Fibroblast of villous mesenchyme (primary cell): ENCODE results near the gene TSPAN5. TPM values are rescaled to one million over a fixed set of nuclear protein-coding genes. Genes with fewer than 3 reads are reported as not detected.

Experiments
- DNase-seq: peaks from one replicate; pipeline ENCODE4 v3.0.0-alpha.2; 2010; ENCODE audit warnings: low read depth
- H3K4me3 ChIP-seq: 2 replicates; pipeline ENCODE4 v1.5.1; 2011; ENCODE audit warnings: low read depth, mild to moderate bottlenecking, low read length
- CTCF ChIP-seq: IDR thresholded peaks from 2 replicates; pipeline ENCODE4 v1.5.1; 2012; ENCODE audit warnings: low read depth, mild to moderate bottlenecking, low read length; ENCODE audit not compliant: insufficient read depth
- total RNA-seq: library from RNA; depleted of rRNA; stranded (reverse); fragments of >200 nt; gene quantifications from 2 replicates; pipeline ENCODE4 v1.2.3, GENCODE V29; 2012

The TSPAN5 gene
- total RNA-seq, 1 donor: 50.5 TPM

GRCh38 chr4:98560321-98560720 lies 98.1 kb downstream of the TSPAN5 start:
- no peak overlapping the region for H3K4me3 ChIP-seq
- no peak for TF ChIP-seq CTCF
- no peak for DNase-seq

GRCh38 chr4:98558471-98559169 lies 99.8 kb downstream of the TSPAN5 start:
- H3K4me3 ChIP-seq: no peak overlapping the region
- no peak for DNase-seq
- TF ChIP-seq CTCF: no peak

GRCh38 chr4:98557194-98557892 lies 101.1 kb downstream of the TSPAN5 start:
- DNase-seq: peak; percentile 60
- TF ChIP-seq CTCF: no peak
- no peak overlapping the region for H3K4me3 ChIP-seq

GRCh38 chr4:98556451-98556850 lies 102.0 kb downstream of the TSPAN5 start:
- no peak overlapping the region for H3K4me3 ChIP-seq
- no peak for TF ChIP-seq CTCF
- no peak for DNase-seq

- no peak for DNase-seq
- no peak for TF ChIP-seq CTCF
- no peak overlapping the region for H3K4me3 ChIP-seq
These were observed 102.5 kb downstream of the TSPAN5 start for GRCh38 chr4:98555798-98556445.

GRCh38 chr4:98546910-98547594 lies 111.4 kb downstream of the TSPAN5 start:
- peak overlapping the region; percentile 48 for H3K4me3 ChIP-seq
- peak; percentile 38 for TF ChIP-seq CTCF
- DNase-seq: peak; percentile 79
